ENCODE results near the gene GPLD1. TPM values are rescaled to one million over a fixed set of nuclear protein-coding genes. Genes with fewer than 3 reads are reported as not detected.

GPLD1 gene
- total and polyA plus RNA-seq, 2 donors from 2014 or later, result 0.41 to 0.94 TPM

- Histone ChIP-seq H3K9ac (ENCODE audit: low read length in 3 of 3) (no peak overlapping the region), H3K27me3 (ENCODE audit: control insufficient read depth, insufficient read depth, low read length) (no peaks in the 10 kb centered on the region), H3K4me3 (ENCODE audit: low read length in 3 of 3) (no peak overlapping the region), H3K36me3 (ENCODE audit: control insufficient read depth in 2 of 3, insufficient read depth in 3 of 3, low read length in 3 of 3) (no peaks in the 10 kb centered on the region), H3K27ac (ENCODE audit: low read depth in 2 of 2, low read length in 2 of 2) (no peak overlapping the region), H3K9me3 (ENCODE audit: control insufficient read depth in 2 of 3, insufficient read depth in 1 of 3, low read length in 3 of 3) (no peaks in the 10 kb centered on the region), H3K4me1 (ENCODE audit: control insufficient read depth in 2 of 3, insufficient read depth in 2 of 3, low read depth in 1 of 3, low read length in 3 of 3) (peaks cover 0 to 10% (median 5%) of the 10 kb centered on the region in 3 donors)
- DNase-seq (no peak), FAIRE-seq (no peak)
- intact Hi-C loops (cut with DNase I), result no loop called here
- TF ChIP-seq, protein P1, sequence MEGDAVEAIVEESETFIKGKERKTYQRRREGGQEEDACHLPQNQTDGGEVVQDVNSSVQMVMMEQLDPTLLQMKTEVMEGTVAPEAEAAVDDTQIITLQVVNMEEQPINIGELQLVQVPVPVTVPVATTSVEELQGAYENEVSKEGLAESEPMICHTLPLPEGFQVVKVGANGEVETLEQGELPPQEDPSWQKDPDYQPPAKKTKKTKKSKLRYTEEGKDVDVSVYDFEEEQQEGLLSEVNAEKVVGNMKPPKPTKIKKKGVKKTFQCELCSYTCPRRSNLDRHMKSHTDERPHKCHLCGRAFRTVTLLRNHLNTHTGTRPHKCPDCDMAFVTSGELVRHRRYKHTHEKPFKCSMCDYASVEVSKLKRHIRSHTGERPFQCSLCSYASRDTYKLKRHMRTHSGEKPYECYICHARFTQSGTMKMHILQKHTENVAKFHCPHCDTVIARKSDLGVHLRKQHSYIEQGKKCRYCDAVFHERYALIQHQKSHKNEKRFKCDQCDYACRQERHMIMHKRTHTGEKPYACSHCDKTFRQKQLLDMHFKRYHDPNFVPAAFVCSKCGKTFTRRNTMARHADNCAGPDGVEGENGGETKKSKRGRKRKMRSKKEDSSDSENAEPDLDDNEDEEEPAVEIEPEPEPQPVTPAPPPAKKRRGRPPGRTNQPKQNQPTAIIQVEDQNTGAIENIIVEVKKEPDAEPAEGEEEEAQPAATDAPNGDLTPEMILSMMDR (IDR thresholded peaks at IDR 0.05; ENCODE audit: borderline replicate concordance, extremely low read depth, insufficient read depth), result no peak
Measured at GRCh38 chr6:24497254-24497970, 8.0 kb upstream of the GPLD1 start.

- H3K9me3 ChIP-seq (ENCODE audit: control insufficient read depth in 2 of 3, insufficient read depth in 1 of 3, low read length in 3 of 3), result no peaks in the 10 kb centered on the region
- H3K4me3 ChIP-seq (ENCODE audit: low read length in 3 of 3), result peak within 1 kb of the TSS; percentile 65 to 89 (median 76)
- peak; percentile 89 to 93 (median 91) for DNase-seq
- peaks cover 0 to 6% (median 5%) of the 10 kb centered on the region in 3 donors for H3K4me1 ChIP-seq (ENCODE audit: control insufficient read depth in 2 of 3, insufficient read depth in 2 of 3, low read depth in 1 of 3, low read length in 3 of 3)
- peak within 1 kb of the TSS; percentile 48 to 67 for H3K27ac ChIP-seq (ENCODE audit: low read depth in 2 of 2, low read length in 2 of 2)
- peak within 1 kb of the TSS; percentile 48 to 55 (median 54) for H3K9ac ChIP-seq (ENCODE audit: low read length in 3 of 3)
- no peaks in the 10 kb centered on the region for H3K36me3 ChIP-seq (ENCODE audit: control insufficient read depth in 2 of 3, insufficient read depth in 3 of 3, low read length in 3 of 3)
- intact Hi-C loops (cut with DNase I), result no loop called here
- no peak for FAIRE-seq
- H3K27me3 ChIP-seq (ENCODE audit: control insufficient read depth, insufficient read depth, low read length), result no peaks in the 10 kb centered on the region
- TF ChIP-seq, protein P1 (IDR thresholded peaks at IDR 0.05; ENCODE audit: borderline replicate concordance, extremely low read depth, insufficient read depth), result peak; percentile 37
Measured at GRCh38 chr6:24494821-24495795, 5.7 kb upstream of the GPLD1 start, which contains the start of gene ALDH5A1. ALDH5A1 (plus strand) TSS chr6:24494969; CDS start chr6:24494997, 28 bp downstream.

- Histone ChIP-seq H3K9ac (ENCODE audit: low read length in 3 of 3) (peak overlapping the region; percentile 20 to 48 (median 26)), H3K36me3 (ENCODE audit: control insufficient read depth in 2 of 3, insufficient read depth in 3 of 3, low read length in 3 of 3) (no peaks in the 10 kb centered on the region), H3K9me3 (ENCODE audit: control insufficient read depth in 2 of 3, insufficient read depth in 1 of 3, low read length in 3 of 3) (no peaks in the 10 kb centered on the region), H3K4me3 (ENCODE audit: low read length in 3 of 3) (peak overlapping the region; percentile 50 to 89 (median 76)), H3K4me1 (ENCODE audit: control insufficient read depth in 2 of 3, insufficient read depth in 2 of 3, low read depth in 1 of 3, low read length in 3 of 3) (peaks cover 0 to 6% (median 5%) of the 10 kb centered on the region in 3 donors), H3K27me3 (ENCODE audit: control insufficient read depth, insufficient read depth, low read length) (no peaks in the 10 kb centered on the region), H3K27ac (ENCODE audit: low read depth in 2 of 2, low read length in 2 of 2) (no peak overlapping the region)
- TF ChIP-seq, protein P1 (IDR thresholded peaks at IDR 0.05; ENCODE audit: borderline replicate concordance, extremely low read depth, insufficient read depth), result no peak
- intact Hi-C loops (cut with DNase I), result no loop called here
- FAIRE-seq, result no peak
- no peak for DNase-seq
Measured at GRCh38 chr6:24493945-24494820, 4.8 kb upstream of the GPLD1 start.
